HepG2 (cell line): Measurements from ENCODE around the gene SDC3. TPM values are rescaled to one million over a fixed set of nuclear protein-coding genes. Genes with fewer than 3 reads are reported as not detected.
A peak's percentile ranks its signal among the peaks of the same experiment; 100 is the strongest.

ENCODE experiments used
- DNMT3B ChIP-seq: conservative IDR thresholded peaks from 2 replicates; pipeline ENCODE4 v1.6.1; 2016; ENCODE audit warnings: missing biosample characterization, control low read depth
- ETV6 ChIP-seq: sonication (generic); formaldehyde crosslinking; conservative IDR thresholded peaks from 2 replicates; pipeline ENCODE4 v1.4.0; 2020; ENCODE audit warnings: missing genetic modification reagents
- FOXC1 ChIP-seq: sonication (generic); formaldehyde crosslinking; IDR thresholded peaks from 2 replicates; pipeline ENCODE4 v1.8.0; 2022; ENCODE audit warnings: mild to moderate bottlenecking, missing genetic modification reagents, borderline replicate concordance
- MATR3 ChIP-seq: sonication (generic); formaldehyde crosslinking; IDR thresholded peaks from 2 replicates; pipeline ENCODE4 v1.4.0; 2020; ENCODE audit warnings: missing genetic modification reagents
- NFKB2 ChIP-seq: sonication (generic); formaldehyde crosslinking; IDR thresholded peaks from 2 replicates; pipeline ENCODE4 v1.4.0; 2020; ENCODE audit warnings: missing genetic modification reagents, borderline replicate concordance
- NFYB ChIP-seq: sonication (generic); formaldehyde crosslinking; IDR thresholded peaks from 2 replicates; pipeline ENCODE4 v1.4.0; 2020; ENCODE audit warnings: missing genetic modification reagents
- PHF21A ChIP-seq: sonication (generic); formaldehyde crosslinking; IDR thresholded peaks from 2 replicates; pipeline ENCODE4 v1.5.0; 2020; ENCODE audit warnings: mild to moderate bottlenecking, missing genetic modification reagents
- RARG ChIP-seq: sonication (generic); formaldehyde crosslinking; IDR thresholded peaks from 2 replicates; pipeline ENCODE4 v1.4.0; 2020; ENCODE audit warnings: low read depth, mild to moderate bottlenecking, missing genetic modification reagents
- SYNCRIP ChIP-seq: fragments of 200-400 bp; formaldehyde crosslinking; IDR thresholded peaks from 2 replicates; pipeline ENCODE4 v1.6.1; 2018; ENCODE audit warnings: mild to moderate bottlenecking, low read depth, low read length; ENCODE audit not compliant: insufficient read depth
- U2AF2 ChIP-seq: fragments of 200-400 bp; formaldehyde crosslinking; IDR thresholded peaks from 2 replicates; pipeline ENCODE4 v1.6.1; 2017; ENCODE audit warnings: low read depth, mild to moderate bottlenecking, low read length
- ZBTB34 ChIP-seq: sonication (generic); formaldehyde crosslinking; IDR thresholded peaks from 2 replicates; pipeline ENCODE4 v1.8.0; 2022; ENCODE audit warnings: mild to moderate bottlenecking, missing genetic modification reagents
- ZBTB40 ChIP-seq, 2 experiments: fragments of 450-650 bp in 1 of 2; sonication (generic) in 1 of 2; formaldehyde crosslinking in 1 of 2; IDR thresholded peaks; 2 replicates each; pipeline versions ENCODE4 v1.6.1 to v1.8.0; 2016 to 2022; ENCODE audit warnings: antibody characterized with exemption in 1 of 2, mild to moderate bottlenecking in 1 of 2, missing genetic modification reagents in 1 of 2
- ZC3H4 ChIP-seq: sonication (generic); formaldehyde crosslinking; IDR thresholded peaks from 2 replicates; pipeline ENCODE4 v1.4.0; 2020; ENCODE audit warnings: missing genetic modification reagents, borderline replicate concordance
- ZFP1 ChIP-seq: IDR thresholded peaks from 2 replicates; pipeline ENCODE4 v1.6.1; 2016
- ZNF614 ChIP-seq: IDR thresholded peaks from 2 replicates; pipeline ENCODE4 v1.6.1; 2018; ENCODE audit warnings: missing biosample characterization, missing genetic modification reagents, inconsistent platforms, borderline replicate concordance
- ZNF7 ChIP-seq: IDR thresholded peaks from 2 replicates; pipeline ENCODE4 v1.6.1; 2016; ENCODE audit warnings: missing biosample characterization, missing genetic modification reagents
- ZNF713 ChIP-seq: sonication (generic); formaldehyde crosslinking; IDR thresholded peaks from 2 replicates; pipeline ENCODE4 v1.4.0; 2020; ENCODE audit warnings: mild to moderate bottlenecking, missing genetic modification reagents
- ZNF768 ChIP-seq: sonication (generic); formaldehyde crosslinking; IDR thresholded peaks from 2 replicates; pipeline ENCODE4 v1.4.0; 2020; ENCODE audit warnings: missing genetic modification reagents
- ZSCAN5A ChIP-seq: sonication (generic); formaldehyde crosslinking; IDR thresholded peaks from 2 replicates; pipeline ENCODE4 v1.8.0; 2022; ENCODE audit warnings: mild to moderate bottlenecking, missing genetic modification reagents, borderline replicate concordance
- polyA plus RNA-seq, 8 experiments: library from polyadenylated mRNA; depleted of rRNA in 3 of 8; stranded (reverse) in 7 of 8; unstranded in 1 of 8; fragments of >200 nt; fragmentation: Illumina TruSeq in 4 of 8; extraction: Trizol in 4 of 8; gene quantifications; 2 replicates each; pipeline versions ENCODE4 v1.2.1 to v1.2.3, GENCODE V29; 2011 to 2016; ENCODE audit warnings: low read depth in 4 of 8, missing spikeins in 1 of 8, mixed read lengths in 1 of 8; ENCODE audit not compliant: insufficient read depth in 1 of 8
- total RNA-seq, 5 experiments: library from RNA; depleted of rRNA; stranded (reverse); fragments of >200 nt; fragmentation: Illumina TruSeq; extraction: Trizol; gene quantifications; 2 replicates each; pipeline ENCODE4 v1.2.3, GENCODE V29; 2016; ENCODE audit warnings: low read depth in 1 of 5

The SDC3 gene
- total and polyA plus RNA-seq, 2 of the 13 experiments (the other 11 are each of a cell fraction or from before 2014, with no cell fraction given): 0.49 to 0.84 TPM

- TF ChIP-seq SYNCRIP (no peak), ZFP1 (CRISPR knock-in tag) (no peak), ZC3H4 (CRISPR knock-in tag) (no peak), ZNF614 (CRISPR knock-in tag) (no peak), ZSCAN5A (no peak), ZBTB34 (CRISPR knock-in tag) (no peak), FOXC1 (no peak), NFYB (CRISPR knock-in tag) (peak; percentile 88), ZNF713 (CRISPR knock-in tag) (no peak), MATR3 (CRISPR knock-in tag) (no peak), ZBTB40 (IDR thresholded peaks at IDR 0.05) (no peak), ZBTB40 (CRISPR knock-in tag; IDR thresholded peaks at IDR 0.05) (no peak), PHF21A (CRISPR knock-in tag) (no peak), ETV6 (no peak), NFKB2 (CRISPR knock-in tag) (peak; percentile 43; the same call in 1 of the 2 replicates), U2AF2 (0 out of 2 replicates have a peak, but pooled peaks have one; percentile 49), RARG (CRISPR knock-in tag) (no peak), ZNF7 (no peak), ZNF768 (CRISPR knock-in tag) (no peak), DNMT3B (no peak)
Measured at GRCh38 chr1:30823969-30824735, 84.4 kb downstream of the SDC3 start (continued).
